Activated naive CD8-positive, alpha-beta T cell (primary cell): ENCODE data around the gene TMF1.

Source experiments
- H3K27ac Mint-ChIP-seq: one replicate; pipeline ENCODE4 v1.8.0; 2021; ENCODE audit warnings: mixed read lengths
- H3K27me3 Mint-ChIP-seq: one replicate; pipeline ENCODE4 v1.8.0; 2021; ENCODE audit warnings: mixed read lengths
- H3K36me3 Mint-ChIP-seq: one replicate; pipeline ENCODE4 v1.8.0; 2021; ENCODE audit warnings: mixed read lengths
- H3K4me1 Mint-ChIP-seq: one replicate; pipeline ENCODE4 v1.8.0; 2021; ENCODE audit warnings: low read depth, mixed read lengths
- H3K4me3 Mint-ChIP-seq: one replicate; pipeline ENCODE4 v1.8.0; 2021; ENCODE audit warnings: mild to moderate bottlenecking, mixed read lengths
- H3K9me3 Mint-ChIP-seq: one replicate; pipeline ENCODE4 v1.8.0; 2021; ENCODE audit warnings: low read depth, mixed read lengths

TMF1 gene

DNA sequence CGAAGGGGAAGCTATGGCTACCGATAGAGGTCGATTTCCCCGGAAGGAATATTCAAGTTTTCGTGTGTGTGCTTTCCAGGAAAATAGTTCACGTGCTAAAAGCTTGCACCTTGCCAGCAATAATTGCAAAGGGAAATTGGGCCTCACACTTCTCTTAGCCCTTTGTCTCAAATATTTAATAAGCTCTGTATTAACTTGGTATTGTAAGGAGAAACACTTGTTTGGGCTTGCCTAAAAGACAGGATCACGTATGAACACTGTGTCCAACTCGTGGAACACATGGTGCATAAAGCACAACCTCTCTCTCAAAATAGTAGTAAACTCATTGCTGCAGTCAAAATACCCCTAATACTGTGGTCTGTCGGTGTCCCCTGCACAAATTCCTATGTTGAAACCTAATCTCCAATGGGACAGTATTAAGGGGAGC, 352 bp upstream of the TMF1 start:
- Mint-ChIP-seq H3K27me3 (no peaks in the 10 kb centered on the region), H3K4me1 (peaks cover 46% of the 10 kb centered on the region), H3K36me3 (peaks cover 13% of the 10 kb centered on the region), H3K9me3 (no peaks in the 10 kb centered on the region), H3K4me3 (peak overlapping the region; percentile 97), H3K27ac (peak overlapping the region; percentile 94)

DNA sequence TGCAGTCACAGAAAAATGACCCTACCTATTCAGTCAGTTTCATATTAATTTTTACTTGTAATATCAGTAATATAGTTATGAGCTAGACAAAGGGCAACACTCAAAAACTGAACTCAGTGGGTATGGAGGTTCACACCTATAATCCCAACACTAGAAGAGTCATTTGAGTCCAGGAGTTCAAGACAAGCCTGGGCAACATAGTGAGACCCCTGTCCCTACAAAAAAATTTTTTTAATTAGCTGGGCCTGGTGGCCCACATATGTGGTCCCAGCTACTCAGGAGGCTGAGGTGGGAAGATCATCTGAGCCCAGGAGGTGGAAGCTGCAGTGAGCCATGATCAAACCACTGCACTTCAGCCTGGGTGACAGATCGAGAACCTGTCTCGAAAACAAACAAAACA, 3.1 kb downstream of the TMF1 start:
- Mint-ChIP-seq H3K4me1 (peaks cover 56% of the 10 kb centered on the region), H3K27ac (peak overlapping the region; percentile 64), H3K4me3 (peak overlapping the region; percentile 97), H3K9me3 (no peaks in the 10 kb centered on the region), H3K36me3 (peaks cover 16% of the 10 kb centered on the region), H3K27me3 (no peaks in the 10 kb centered on the region)

DNA sequence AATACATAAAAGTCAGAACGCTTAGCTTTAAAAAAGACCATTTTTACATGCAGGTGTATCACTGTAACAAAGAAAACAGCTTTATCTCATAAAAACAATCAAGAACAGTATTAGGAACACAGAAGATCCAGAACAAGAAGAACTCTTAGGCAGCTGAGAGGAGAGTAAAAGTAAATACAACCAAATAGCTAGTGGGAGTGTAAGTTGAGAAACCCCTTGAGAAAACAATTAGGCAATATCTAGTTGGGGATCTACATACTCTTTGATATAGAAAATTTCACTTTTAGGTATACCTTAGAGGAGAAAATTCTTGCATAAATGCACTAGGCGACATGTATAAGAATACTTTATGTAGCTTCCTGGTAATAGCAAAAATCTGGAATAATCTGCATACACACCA, 7.5 kb downstream of the TMF1 start:
- Mint-ChIP-seq H3K27ac (no peak overlapping the region), H3K4me3 (no peak overlapping the region), H3K27me3 (no peaks in the 10 kb centered on the region), H3K4me1 (peaks cover 34% of the 10 kb centered on the region), H3K9me3 (no peaks in the 10 kb centered on the region), H3K36me3 (peaks cover 24% of the 10 kb centered on the region)

DNA sequence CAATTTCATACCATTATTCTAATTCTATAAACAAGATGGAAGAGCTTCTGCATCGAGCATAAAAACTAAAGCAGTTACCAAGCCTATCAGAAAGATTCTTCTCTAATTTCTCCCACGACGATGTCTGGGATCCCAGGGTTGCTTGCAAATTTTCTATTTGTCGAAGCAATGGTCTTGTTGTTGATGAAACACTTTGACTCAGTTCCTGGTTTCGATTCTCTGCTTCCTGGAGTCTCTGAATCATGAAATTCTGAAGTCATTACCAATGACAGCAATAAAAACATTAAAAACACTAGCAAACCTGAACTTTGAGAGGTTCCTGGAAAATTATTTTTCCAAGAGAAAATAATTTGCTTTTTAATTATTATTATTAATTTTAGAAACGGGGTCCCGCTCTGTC, 18.7 kb downstream of the TMF1 start:
- peaks cover 22% of the 10 kb centered on the region for H3K36me3 Mint-ChIP-seq
- no peak overlapping the region for H3K4me3 Mint-ChIP-seq
- H3K9me3 Mint-ChIP-seq: no peaks in the 10 kb centered on the region
- H3K27me3 Mint-ChIP-seq: no peaks in the 10 kb centered on the region
- peaks cover 8% of the 10 kb centered on the region for H3K4me1 Mint-ChIP-seq
- H3K27ac Mint-ChIP-seq: no peak overlapping the region

DNA sequence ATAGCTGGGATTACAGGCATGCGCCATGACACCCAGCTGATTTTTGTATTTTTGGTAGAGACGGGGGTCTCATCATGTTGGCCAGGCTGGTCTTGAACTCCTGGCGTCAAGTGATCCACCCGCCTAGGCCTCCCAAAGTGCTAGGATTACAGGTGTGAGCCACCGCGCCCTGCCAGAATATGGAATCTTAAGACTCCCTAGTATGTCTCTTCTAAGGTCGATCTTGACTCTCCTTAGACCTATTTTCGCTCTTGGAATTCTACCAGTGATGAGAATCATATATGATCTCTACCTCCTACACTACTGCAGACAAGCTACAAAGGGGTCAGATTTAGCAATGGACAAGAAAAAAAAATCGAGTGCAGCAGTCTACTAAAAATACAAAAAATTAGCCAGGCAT, 19.4 kb downstream of the TMF1 start:
- Mint-ChIP-seq H3K36me3 (peaks cover 26% of the 10 kb centered on the region), H3K27ac (peak overlapping the region; percentile 47), H3K9me3 (no peaks in the 10 kb centered on the region), H3K27me3 (no peaks in the 10 kb centered on the region), H3K4me3 (no peak overlapping the region), H3K4me1 (peaks cover 8% of the 10 kb centered on the region)

DNA sequence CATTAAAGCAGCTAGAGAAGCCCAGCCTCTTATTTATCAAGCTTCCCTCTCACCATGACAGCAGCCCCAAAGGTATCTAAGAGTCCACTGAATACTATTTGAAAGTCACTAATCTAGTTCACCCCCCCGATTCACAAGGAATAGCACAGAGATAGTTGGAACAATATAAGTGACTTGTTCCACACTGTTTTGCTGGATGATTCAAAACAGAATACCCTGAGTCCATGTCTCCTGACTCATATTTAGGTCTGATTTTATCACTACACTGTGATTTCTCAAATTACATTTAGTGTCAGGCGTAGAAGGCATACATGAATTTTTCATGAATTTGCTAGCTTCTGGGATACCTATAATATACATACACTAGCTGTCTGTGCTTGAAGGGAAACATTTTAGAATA, 20.0 kb downstream of the TMF1 start:
- peak overlapping the region; percentile 10 for H3K27ac Mint-ChIP-seq
- no peaks in the 10 kb centered on the region for H3K27me3 Mint-ChIP-seq
- H3K4me1 Mint-ChIP-seq: peaks cover 8% of the 10 kb centered on the region
- no peak overlapping the region for H3K4me3 Mint-ChIP-seq
- no peaks in the 10 kb centered on the region for H3K9me3 Mint-ChIP-seq
- H3K36me3 Mint-ChIP-seq: peaks cover 26% of the 10 kb centered on the region

DNA sequence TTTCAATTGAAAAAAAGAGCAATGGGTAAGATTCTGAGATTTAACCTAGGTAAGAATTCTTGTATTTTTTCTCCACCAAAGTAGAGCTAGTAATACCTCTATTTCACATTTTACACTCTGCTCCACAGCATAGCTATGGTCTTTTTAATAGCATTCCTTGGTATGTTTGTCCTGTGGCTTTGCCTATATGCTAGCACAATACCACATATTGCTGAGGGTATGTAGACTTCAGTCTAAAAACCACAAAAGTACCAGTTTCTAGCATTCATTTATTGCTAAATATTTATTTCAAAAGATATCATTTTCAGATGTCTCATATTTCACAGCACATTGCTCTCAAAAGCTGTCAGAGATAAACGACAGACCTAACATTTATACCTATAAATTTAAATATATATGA, 20.5 kb downstream of the TMF1 start:
- no peak overlapping the region for H3K27ac Mint-ChIP-seq
- H3K36me3 Mint-ChIP-seq: peaks cover 26% of the 10 kb centered on the region
- no peak overlapping the region for H3K4me3 Mint-ChIP-seq
- H3K27me3 Mint-ChIP-seq: no peaks in the 10 kb centered on the region
- H3K4me1 Mint-ChIP-seq: peaks cover 8% of the 10 kb centered on the region
- no peaks in the 10 kb centered on the region for H3K9me3 Mint-ChIP-seq

DNA sequence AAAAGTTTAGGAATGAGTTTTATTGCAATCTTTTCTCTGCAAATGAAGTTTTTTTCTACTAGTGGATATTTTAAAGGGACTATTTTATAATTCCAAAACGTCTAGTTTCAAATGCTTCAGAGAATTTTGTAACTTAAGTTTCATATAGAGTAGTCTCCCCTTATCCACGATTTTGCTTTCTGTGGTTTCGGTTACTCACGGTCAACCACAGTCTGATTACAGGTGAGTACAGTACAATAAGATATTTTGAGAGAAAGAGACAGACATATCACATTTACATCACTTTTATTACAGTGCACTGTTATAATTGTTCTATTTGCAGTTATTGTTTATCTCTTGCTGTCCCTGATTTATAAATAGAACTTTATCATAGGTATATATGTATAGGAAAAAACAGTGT, 31.3 kb downstream of the TMF1 start:
- H3K4me1 Mint-ChIP-seq: peaks cover 2% of the 10 kb centered on the region
- no peak overlapping the region for H3K27ac Mint-ChIP-seq
- no peak overlapping the region for H3K4me3 Mint-ChIP-seq
- H3K36me3 Mint-ChIP-seq: peaks cover 7% of the 10 kb centered on the region
- H3K27me3 Mint-ChIP-seq: no peaks in the 10 kb centered on the region
- no peaks in the 10 kb centered on the region for H3K9me3 Mint-ChIP-seq

DNA sequence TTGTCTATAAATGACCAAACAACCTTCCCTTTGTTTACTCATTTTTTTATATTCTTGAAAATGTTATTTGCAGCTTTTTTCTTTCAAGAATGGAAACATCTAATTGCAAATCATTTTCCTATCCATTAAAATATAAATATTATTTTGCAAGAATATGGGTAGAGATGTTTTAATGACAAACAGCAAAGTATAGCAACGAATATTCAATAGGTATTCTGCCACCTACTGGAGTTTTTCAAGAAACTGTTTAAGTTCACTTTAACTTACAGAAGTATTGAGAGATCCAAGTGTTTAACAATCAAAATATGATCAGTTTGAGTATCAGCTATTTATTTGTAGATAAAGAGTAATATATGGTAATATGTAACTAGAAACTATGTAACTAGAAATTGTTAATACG, 31.7 kb downstream of the TMF1 start:
- peaks cover 2% of the 10 kb centered on the region for H3K36me3 Mint-ChIP-seq
- H3K27ac Mint-ChIP-seq: no peak overlapping the region
- H3K4me1 Mint-ChIP-seq: peaks cover 2% of the 10 kb centered on the region
- no peaks in the 10 kb centered on the region for H3K27me3 Mint-ChIP-seq
- no peaks in the 10 kb centered on the region for H3K9me3 Mint-ChIP-seq
- H3K4me3 Mint-ChIP-seq: no peak overlapping the region

DNA sequence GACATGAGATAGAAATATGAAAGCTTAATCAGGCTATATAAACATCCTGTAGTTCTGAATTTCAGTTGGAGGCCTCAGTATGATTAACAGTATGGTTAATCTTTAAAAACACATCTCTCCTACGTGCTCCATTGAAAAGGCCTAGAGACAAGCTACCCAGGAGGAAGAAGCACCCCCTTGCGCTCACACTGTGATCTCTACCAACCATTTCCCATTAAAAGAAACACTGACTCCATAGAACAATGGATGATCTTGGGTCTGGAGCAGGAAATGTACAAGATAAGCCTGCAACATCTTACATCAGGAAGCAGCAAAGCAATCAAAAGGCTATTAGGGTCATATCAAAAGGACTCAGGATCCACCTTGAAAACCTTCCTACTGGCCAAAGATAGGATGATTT, 35.2 kb downstream of the TMF1 start:
- no peaks in the 10 kb centered on the region for H3K27me3 Mint-ChIP-seq
- H3K36me3 Mint-ChIP-seq: peaks cover 2% of the 10 kb centered on the region
- H3K4me3 Mint-ChIP-seq: no peak overlapping the region
- no peak overlapping the region for H3K27ac Mint-ChIP-seq
- H3K4me1 Mint-ChIP-seq: peaks cover 22% of the 10 kb centered on the region
- no peaks in the 10 kb centered on the region for H3K9me3 Mint-ChIP-seq

DNA sequence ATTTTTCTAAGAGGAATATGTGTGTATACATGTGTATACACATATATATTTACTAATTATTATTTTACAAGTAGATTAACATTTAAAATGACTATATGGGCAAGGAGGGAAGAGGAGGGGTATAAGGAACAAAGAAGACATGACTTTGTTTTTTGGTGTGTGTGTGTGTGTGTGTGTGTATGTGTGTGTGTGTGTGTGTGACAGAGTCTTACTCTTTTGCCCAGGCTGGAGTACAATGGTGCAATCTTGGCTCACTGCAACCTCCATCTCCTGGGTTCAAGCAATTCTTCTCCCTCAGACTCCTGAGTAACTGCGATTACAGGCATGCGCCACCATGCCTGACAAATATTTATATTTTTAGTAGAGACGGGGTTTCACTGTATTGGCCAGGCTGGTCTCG, 36.0 kb downstream of the TMF1 start:
- Mint-ChIP-seq H3K27me3 (no peaks in the 10 kb centered on the region), H3K9me3 (no peaks in the 10 kb centered on the region), H3K36me3 (peaks cover 2% of the 10 kb centered on the region), H3K4me1 (peaks cover 22% of the 10 kb centered on the region), H3K27ac (no peak overlapping the region), H3K4me3 (no peak overlapping the region)

DNA sequence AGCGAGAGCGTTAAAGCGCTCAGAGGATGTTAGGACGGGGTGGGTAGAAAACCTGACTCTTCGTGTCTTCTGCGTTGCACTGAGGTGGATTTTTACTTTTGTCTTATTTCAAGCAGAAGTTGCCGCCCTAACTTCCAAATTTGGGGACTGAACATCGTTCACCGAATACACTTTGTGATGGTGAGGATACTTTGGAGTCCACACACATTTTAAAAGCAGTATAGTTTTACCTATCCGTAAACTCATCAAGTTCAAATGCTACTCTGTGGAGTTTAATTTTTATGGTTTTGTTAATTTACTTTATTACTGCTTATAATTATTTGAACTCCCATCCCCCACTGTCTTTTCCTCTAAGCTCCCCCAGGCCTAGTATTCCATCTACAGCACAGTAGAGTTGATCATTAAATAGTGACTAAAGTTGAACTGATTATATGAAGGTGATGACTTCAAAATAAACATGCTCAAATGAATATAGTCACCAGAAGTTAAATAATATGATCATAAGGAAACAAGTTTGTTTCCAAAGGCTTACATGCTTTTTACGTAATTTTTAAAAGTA, 38.0 kb downstream of the TMF1 start:
- Mint-ChIP-seq H3K4me3 (peak overlapping the region; percentile 79), H3K4me1 (peaks cover 19% of the 10 kb centered on the region), H3K27me3 (no peaks in the 10 kb centered on the region), H3K27ac (peak overlapping the region; percentile 80), H3K9me3 (no peaks in the 10 kb centered on the region), H3K36me3 (peaks cover 2% of the 10 kb centered on the region)

DNA sequence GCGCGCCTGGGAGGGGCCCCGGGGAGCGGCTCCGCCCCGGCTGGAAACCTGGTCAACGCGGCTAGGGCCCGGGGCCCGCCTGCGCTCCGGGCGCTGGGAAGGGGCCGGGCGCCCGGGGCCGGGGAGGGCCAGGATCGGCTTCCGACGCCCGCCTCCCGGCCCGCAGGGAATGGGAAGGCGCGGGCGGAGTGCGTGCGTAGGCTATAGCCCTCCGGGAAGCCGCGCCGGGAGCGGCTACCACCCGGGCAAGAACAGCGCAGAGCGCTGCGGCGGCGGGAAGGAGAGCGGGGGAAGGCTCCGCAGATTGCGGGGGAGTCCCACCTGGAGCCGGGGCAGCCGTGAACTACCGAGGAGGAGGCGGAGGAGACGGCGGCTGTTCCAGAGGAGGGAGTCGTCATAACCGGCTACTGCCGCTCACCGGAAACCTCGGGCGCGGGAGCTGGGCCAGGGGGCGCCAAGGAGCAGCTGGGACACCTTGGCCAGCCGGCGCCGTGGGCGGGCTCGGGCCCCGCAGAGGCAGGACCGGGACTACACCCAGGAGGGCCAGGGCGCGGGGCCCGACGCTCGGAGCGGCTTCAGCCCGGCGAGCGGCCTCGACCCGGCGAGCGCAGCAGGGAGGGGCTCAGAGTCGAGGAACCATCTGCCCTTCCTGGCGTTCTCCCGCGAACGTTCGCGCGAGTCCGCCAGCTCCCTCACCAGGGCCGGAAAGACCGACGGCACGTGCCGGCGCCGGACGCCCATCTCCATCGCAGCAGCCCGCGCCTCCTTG, 38.7 kb downstream of the TMF1 start, which contains the start of gene EOGT:
EOGT (minus strand) TSS at position 432 of the 769 bp plus-strand sequence. CDS start 3,838 bp downstream, outside the sequence.
- Mint-ChIP-seq H3K27me3 (no peaks in the 10 kb centered on the region), H3K27ac (peak within 1 kb of the TSS; percentile 80), H3K36me3 (peaks cover 2% of the 10 kb centered on the region), H3K9me3 (no peaks in the 10 kb centered on the region), H3K4me3 (peak within 1 kb of the TSS; percentile 87), H3K4me1 (peaks cover 21% of the 10 kb centered on the region)

DNA sequence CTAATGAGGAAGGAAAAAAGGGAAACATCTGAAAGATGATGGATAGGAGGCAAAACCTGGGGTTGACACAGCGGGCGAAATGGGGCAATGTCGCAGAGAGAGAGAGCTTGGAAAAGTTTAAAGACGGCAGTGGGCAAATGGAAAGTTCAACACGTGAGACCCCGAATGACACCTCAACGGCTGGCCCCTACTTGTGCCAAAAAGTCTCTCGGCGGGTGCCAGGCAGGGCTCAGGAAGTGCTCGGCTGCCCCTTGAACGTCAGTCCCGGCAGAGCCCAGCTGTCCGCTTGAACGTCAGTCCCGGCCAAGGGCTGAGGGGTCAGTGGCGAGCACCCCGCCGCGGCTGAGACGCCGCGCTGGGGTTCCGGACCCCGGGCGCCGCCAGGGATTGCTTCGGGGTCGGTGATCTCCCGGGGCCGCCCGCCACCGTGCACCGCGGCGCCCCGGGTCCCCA, 39.3 kb downstream of the TMF1 start:
- Mint-ChIP-seq H3K27me3 (no peaks in the 10 kb centered on the region), H3K4me1 (peaks cover 21% of the 10 kb centered on the region), H3K27ac (peak overlapping the region; percentile 77), H3K36me3 (peaks cover 5% of the 10 kb centered on the region), H3K4me3 (peak overlapping the region; percentile 87), H3K9me3 (no peaks in the 10 kb centered on the region)

DNA sequence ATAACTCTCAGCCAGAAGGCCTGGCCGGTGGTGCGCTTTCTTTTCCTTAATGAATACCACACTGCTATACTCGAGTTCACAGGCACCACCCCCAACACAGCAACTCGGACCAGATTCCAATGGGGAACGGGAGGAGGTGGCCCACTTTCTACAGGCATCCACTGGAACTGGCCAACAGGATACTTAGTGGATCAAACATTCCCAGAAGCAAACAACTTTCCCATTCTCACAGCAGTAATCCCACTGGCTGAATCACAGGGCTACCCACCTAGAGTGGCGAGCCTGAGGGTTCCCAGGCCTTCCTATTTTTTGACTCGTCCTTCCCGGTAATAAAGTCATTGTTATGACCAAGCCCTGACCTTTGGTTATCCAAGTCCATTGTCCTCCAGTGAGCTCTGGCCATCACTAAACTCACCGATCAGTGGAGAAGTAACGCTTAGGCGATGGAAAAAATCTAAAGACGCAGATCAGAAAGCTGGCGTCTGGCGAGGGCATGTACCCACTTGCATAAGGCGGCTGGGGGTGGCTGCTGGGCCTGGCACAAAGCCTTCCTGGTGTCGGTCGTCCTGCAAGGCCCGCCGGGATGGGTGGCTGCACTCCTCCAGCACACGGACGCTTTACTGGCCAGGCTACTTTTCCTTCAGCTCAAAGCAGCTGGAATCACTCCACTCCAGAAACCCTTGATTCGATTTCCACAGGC, 39.9 kb downstream of the TMF1 start:
- Mint-ChIP-seq H3K4me3 (peak overlapping the region; percentile 87), H3K27me3 (no peaks in the 10 kb centered on the region), H3K4me1 (peaks cover 21% of the 10 kb centered on the region), H3K36me3 (peaks cover 3% of the 10 kb centered on the region), H3K9me3 (no peaks in the 10 kb centered on the region), H3K27ac (peak overlapping the region; percentile 77)
